IMR-90 (cell line): Measurements from ENCODE around the gene DMD. TPM values are rescaled to one million over a fixed set of nuclear protein-coding genes. Genes with fewer than 3 reads are reported as not detected.

Source experiments
- ATAC-seq: fragments of 200-7000 bp; cut with Tn5 transposase; 2 replicates; pipeline ENCODE4 v1.9.1; 2020; ENCODE audit warnings: low read depth, mild to moderate bottlenecking, moderate library complexity
- BruUV-seq: library from RNA; stranded (reverse); fragments of 400-500 nt; replicated peaks from 2 replicates; lab custom pipeline; 2021; lab: Mats Ljungman, UMichigan
- CTCF ChIA-PET: fragments of 300-600 bp; formaldehyde crosslinking; extraction: SDS; loops from one replicate; lab custom pipeline; 2021; ENCODE audit warnings: antibody characterized with exemption; lab: Yijun Ruan, JAX
- POLR2A ChIA-PET: fragments of 300-600 bp; sonication (Branson Sonifier 250); formaldehyde crosslinking; loops from one replicate; lab custom pipeline; 2022; ENCODE audit warnings: antibody characterized with exemption; ENCODE audit not compliant: unreplicated experiment; lab: Charles Lee
- DNase-seq: peaks from one replicate; pipeline ENCODE4 v3.0.0; 2013
- H2AFZ ChIP-seq: replicated peaks from 2 replicates; pipeline ENCODE3; 2013; ENCODE audit warnings: low read length, mild to moderate bottlenecking; ENCODE audit not compliant: poor library complexity
- H2AK5ac ChIP-seq: 2 replicates; pipeline ENCODE4 v1.6.1; 2013; ENCODE audit warnings: low read depth, low read length, inconsistent platforms
- H2AK9ac ChIP-seq: replicated peaks from 2 replicates; pipeline ENCODE3; 2013; ENCODE audit warnings: mild to moderate bottlenecking, low read depth, low read length, moderate library complexity; ENCODE audit not compliant: poor library complexity
- H2BK120ac ChIP-seq: 2 replicates; pipeline ENCODE4 v1.6.1; 2013; ENCODE audit warnings: low read depth, low read length, inconsistent platforms
- H2BK15ac ChIP-seq: 3 replicates; pipeline ENCODE4 v1.6.1; 2013; ENCODE audit warnings: low read depth, low read length, inconsistent platforms
- H2BK20ac ChIP-seq: 2 replicates; pipeline ENCODE4 v1.6.1; 2013; ENCODE audit warnings: low read depth, mild to moderate bottlenecking, inconsistent platforms, low read length, moderate library complexity
- H2BK5ac ChIP-seq: 2 replicates; pipeline ENCODE4 v1.6.1; 2013; ENCODE audit warnings: mild to moderate bottlenecking, low read depth, low read length, inconsistent platforms; ENCODE audit not compliant: poor library complexity, severe bottlenecking
- H3K14ac ChIP-seq: replicated peaks from 2 replicates; pipeline ENCODE4 v1.6.1; 2013; ENCODE audit warnings: low read depth, low read length, inconsistent platforms
- H3K18ac ChIP-seq: 2 replicates; pipeline ENCODE4 v1.6.1; 2013; ENCODE audit warnings: low read depth, low read length, control low read depth
- H3K23ac ChIP-seq: 2 replicates; pipeline ENCODE4 v1.6.1; 2013; ENCODE audit warnings: low read depth, low read length, inconsistent platforms
- H3K27ac ChIP-seq: 2 replicates; pipeline ENCODE4 v1.5.1; 2013; ENCODE audit warnings: mild to moderate bottlenecking, control low read depth, low read length; ENCODE audit not compliant: insufficient read depth
- H3K27me3 ChIP-seq: 2 replicates; pipeline ENCODE4 v1.6.1; 2013; ENCODE audit warnings: low read length; ENCODE audit not compliant: control insufficient read depth, insufficient read depth
- H3K36me3 ChIP-seq: 2 replicates; pipeline ENCODE4 v1.6.1; 2013; ENCODE audit warnings: low read length, mixed read lengths; ENCODE audit not compliant: control insufficient read depth, insufficient read depth
- H3K4ac ChIP-seq: 2 replicates; pipeline ENCODE4 v1.6.1; 2013; ENCODE audit warnings: low read depth, low read length, inconsistent platforms
- H3K4me1 ChIP-seq: 2 replicates; pipeline ENCODE4 v1.6.1; 2013; ENCODE audit warnings: low read length, mixed read lengths; ENCODE audit not compliant: control insufficient read depth, insufficient read depth
- H3K4me2 ChIP-seq: 2 replicates; pipeline ENCODE4 v1.6.1; 2013; ENCODE audit warnings: low read depth, mild to moderate bottlenecking, control low read depth, low read length, moderate library complexity
- H3K4me3 ChIP-seq: 2 replicates; pipeline ENCODE4 v1.5.1; 2013; ENCODE audit warnings: low read depth, mild to moderate bottlenecking, control low read depth, low read length, moderate library complexity; ENCODE audit not compliant: insufficient read depth
- H3K56ac ChIP-seq: 2 replicates; pipeline ENCODE4 v1.6.1; 2013; ENCODE audit warnings: low read length, inconsistent platforms; ENCODE audit not compliant: insufficient read depth; ENCODE audit errors: extremely low read depth
- H3K79me1 ChIP-seq, 2 experiments: 2 replicates each; pipeline ENCODE4 v1.6.1; 2013; ENCODE audit warnings: low read length in 2 of 2, inconsistent platforms in 1 of 2, low read depth in 1 of 2
- H3K9ac ChIP-seq: 2 replicates; pipeline ENCODE4 v1.6.1; 2013; ENCODE audit warnings: low read depth, low read length, control low read depth
- H3K9me1 ChIP-seq: 2 replicates; pipeline ENCODE4 v1.6.1; 2013; ENCODE audit warnings: low read length, inconsistent platforms; ENCODE audit not compliant: insufficient read depth
- H3K9me3 ChIP-seq: 2 replicates; pipeline ENCODE4 v1.6.1; 2013; ENCODE audit warnings: low read length; ENCODE audit not compliant: control insufficient read depth, insufficient read depth
- H4K20me1 ChIP-seq: 2 replicates; pipeline ENCODE4 v1.6.1; 2013; ENCODE audit warnings: low read length, inconsistent platforms; ENCODE audit not compliant: insufficient read depth
- H4K5ac ChIP-seq: 2 replicates; pipeline ENCODE4 v1.6.1; 2013; ENCODE audit warnings: mild to moderate bottlenecking, low read depth, low read length, control low read depth
- H4K8ac ChIP-seq, 2 experiments: 2 replicates each; pipeline ENCODE4 v1.6.1; 2013; ENCODE audit warnings: low read depth in 2 of 2, low read length in 2 of 2, control low read depth in 1 of 2, inconsistent platforms in 1 of 2
- H4K91ac ChIP-seq: 2 replicates; pipeline ENCODE4 v1.6.1; 2013; ENCODE audit warnings: low read depth, low read length, inconsistent platforms; ENCODE audit not compliant: insufficient read depth
- CEBPB ChIP-seq: IDR thresholded peaks from 2 replicates; pipeline ENCODE4 v1.6.1; 2012; ENCODE audit warnings: low read depth, low read length, improper control_type of control experiment
- ELK1 ChIP-seq: fragments of 150-350 bp; IDR thresholded peaks from 2 replicates; pipeline ENCODE4 v1.6.1; 2016; ENCODE audit warnings: low read depth, mild to moderate bottlenecking, low read length, moderate library complexity, borderline replicate concordance
- FOS ChIP-seq: fragments of 150-350 bp; IDR thresholded peaks from 2 replicates; pipeline ENCODE4 v1.6.1; 2016; ENCODE audit warnings: low read depth, low read length
- MAZ ChIP-seq: IDR thresholded peaks from 2 replicates; pipeline ENCODE4 v1.6.1; 2012; ENCODE audit warnings: low read depth, mild to moderate bottlenecking, low read length, improper control_type of control experiment, moderate library complexity, borderline replicate concordance
- MXI1 ChIP-seq: IDR thresholded peaks from 2 replicates; pipeline ENCODE4 v1.6.1; 2012; ENCODE audit warnings: low read depth, mild to moderate bottlenecking, low read length, moderate library complexity, borderline replicate concordance
- NFE2L2 ChIP-seq: fragments of 150-350 bp; IDR thresholded peaks from 2 replicates; pipeline ENCODE4 v1.6.1; 2016; ENCODE audit warnings: low read depth, mild to moderate bottlenecking, low read length
- POLR2A ChIP-seq: IDR thresholded peaks from 2 replicates; pipeline ENCODE4 v1.6.1; 2012; ENCODE audit warnings: mild to moderate bottlenecking, low read depth, low read length
- RAD21 ChIP-seq: IDR thresholded peaks from 2 replicates; pipeline ENCODE4 v1.6.1; 2012; ENCODE audit warnings: low read length, improper control_type of control experiment
- USF2 ChIP-seq: fragments of 150-350 bp; IDR thresholded peaks from 2 replicates; pipeline ENCODE4 v1.6.1; 2017; ENCODE audit warnings: mild to moderate bottlenecking, antibody characterized with exemption, low read length, low read depth
- WGBS, 2 experiments: methylation state at CpG; one replicate each; pipeline versions ENCODE4 v1.1.5 to v1.1.7; 2013; ENCODE audit warnings: missing lambda C conversion rate in 2 of 2; ENCODE audit not compliant: insufficient read length in 1 of 2; ENCODE audit errors: extremely low coverage in 2 of 2; 5-methylcytosine and 5-hydroxymethylcytosine counted together
- dilution Hi-C: fragments of 300-500 bp; cut with HindIII; formaldehyde crosslinking; loops from one replicate; pipeline ENCODE4 v1.14.3; 2018; ENCODE audit warnings: low sequenced_read_pairs; ENCODE audit not compliant: unreplicated experiment
- in situ Hi-C: fragments of 300-500 bp; cut with MboI; formaldehyde crosslinking; loops from 3 replicates; pipeline ENCODE4 v1.14.3; 2019; ENCODE audit warnings: low sequenced_read_pairs, inconsistent platforms, mixed read lengths
- intact Hi-C: fragments of 100-400 bp; cut with micrococcal nuclease; formaldehyde crosslinking; loops from 2 replicates; pipeline ENCODE4 v1.10.0; 2022
- polyA plus RNA-seq, 3 experiments: library from polyadenylated mRNA; depleted of rRNA; stranded (reverse); fragments of >200 nt; gene quantifications; 2 replicates each; pipeline ENCODE4 v1.2.3, GENCODE V29; 2012; ENCODE audit warnings: low replicate concordance in 1 of 3
- total RNA-seq: library from RNA; depleted of rRNA; stranded (reverse); fragments of >200 nt; gene quantifications from 2 replicates; pipeline ENCODE4 v1.2.3, GENCODE V29; 2012
- TF ChIP-seq, protein P1 (sequence below): conservative IDR thresholded peaks from 2 replicates; pipeline ENCODE4 v1.5.1; 2012; ENCODE audit warnings: mild to moderate bottlenecking, low read depth, low read length, improper control_type of control experiment

Gene DMD
- total and polyA plus RNA-seq, 2 of the 4 experiments (the other 2 are of a cell fraction): 6.6 to 11.8 TPM

- Histone ChIP-seq H3K27me3 (no peaks in the 10 kb centered on the region), H4K20me1 (no peaks in the 10 kb centered on the region), H2BK5ac (no peak overlapping the region), H3K4ac (no peak overlapping the region), H3K4me1 (no peaks in the 10 kb centered on the region), H2BK120ac (no peak overlapping the region), H3K56ac (no peak overlapping the region), H4K5ac (no peak overlapping the region), H2AFZ (no peak overlapping the region), H3K9ac (no peak overlapping the region), H2BK15ac (no peak overlapping the region), H3K27ac (no peak overlapping the region), H3K18ac (no peak overlapping the region), H3K4me2 (no peak overlapping the region), H2BK20ac (no peak overlapping the region), H4K8ac (no peak overlapping the region), H3K23ac (no peak overlapping the region), H3K79me1 (no peaks in the 10 kb centered on the region), H3K9me3 (no peaks in the 10 kb centered on the region), H3K9me1 (no peaks in the 10 kb centered on the region), H2AK5ac (no peak overlapping the region), H3K4me3 (no peak overlapping the region), H4K91ac (no peak overlapping the region), H3K14ac (no peak overlapping the region), H3K36me3 (no peaks in the 10 kb centered on the region), H2AK9ac (no peak overlapping the region)
- BruUV-seq: no TSS peak
- ChIA-PET CTCF (no interaction called here), POLR2A (no interaction called here)
- dilution Hi-C loops (no loop called here), in situ Hi-C loops (no loop called here), intact Hi-C loops (no loop called here)
- WGBS, 2 experiments: no CpG with 5 or more reads among the region's 2 CpGs
- ATAC-seq (no peak), DNase-seq (no peak)
- no peak for TF ChIP-seq CEBPB
- TF ChIP-seq, protein P1, sequence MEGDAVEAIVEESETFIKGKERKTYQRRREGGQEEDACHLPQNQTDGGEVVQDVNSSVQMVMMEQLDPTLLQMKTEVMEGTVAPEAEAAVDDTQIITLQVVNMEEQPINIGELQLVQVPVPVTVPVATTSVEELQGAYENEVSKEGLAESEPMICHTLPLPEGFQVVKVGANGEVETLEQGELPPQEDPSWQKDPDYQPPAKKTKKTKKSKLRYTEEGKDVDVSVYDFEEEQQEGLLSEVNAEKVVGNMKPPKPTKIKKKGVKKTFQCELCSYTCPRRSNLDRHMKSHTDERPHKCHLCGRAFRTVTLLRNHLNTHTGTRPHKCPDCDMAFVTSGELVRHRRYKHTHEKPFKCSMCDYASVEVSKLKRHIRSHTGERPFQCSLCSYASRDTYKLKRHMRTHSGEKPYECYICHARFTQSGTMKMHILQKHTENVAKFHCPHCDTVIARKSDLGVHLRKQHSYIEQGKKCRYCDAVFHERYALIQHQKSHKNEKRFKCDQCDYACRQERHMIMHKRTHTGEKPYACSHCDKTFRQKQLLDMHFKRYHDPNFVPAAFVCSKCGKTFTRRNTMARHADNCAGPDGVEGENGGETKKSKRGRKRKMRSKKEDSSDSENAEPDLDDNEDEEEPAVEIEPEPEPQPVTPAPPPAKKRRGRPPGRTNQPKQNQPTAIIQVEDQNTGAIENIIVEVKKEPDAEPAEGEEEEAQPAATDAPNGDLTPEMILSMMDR: no peak
- no peak for TF ChIP-seq RAD21
- no peak for TF ChIP-seq MAZ
- TF ChIP-seq MXI1: no peak
- no peak for TF ChIP-seq FOS
- TF ChIP-seq ELK1: no peak
- no peak for TF ChIP-seq USF2
- TF ChIP-seq NFE2L2: no peak
- no peak for TF ChIP-seq POLR2A
Measured at GRCh38 chrX:32195611-32196010, 1015.7 kb downstream of the DMD start.
